Activated CD8-positive, alpha-beta memory T cell treated with anti-CD3 and anti-CD28 coated beads for 48 hours (primary cell): ENCODE measurements around the gene CLCN7.
A peak's percentile ranks its signal among the peaks of the same experiment; 100 is the strongest.

Experiments used
- DNase-seq, 3 experiments: peaks; one replicate each; pipeline ENCODE4 v3.0.0-alpha.2; 2020; ENCODE audit warnings: low read depth in 2 of 3, low spot score in 2 of 3

Gene CLCN7

DNA sequence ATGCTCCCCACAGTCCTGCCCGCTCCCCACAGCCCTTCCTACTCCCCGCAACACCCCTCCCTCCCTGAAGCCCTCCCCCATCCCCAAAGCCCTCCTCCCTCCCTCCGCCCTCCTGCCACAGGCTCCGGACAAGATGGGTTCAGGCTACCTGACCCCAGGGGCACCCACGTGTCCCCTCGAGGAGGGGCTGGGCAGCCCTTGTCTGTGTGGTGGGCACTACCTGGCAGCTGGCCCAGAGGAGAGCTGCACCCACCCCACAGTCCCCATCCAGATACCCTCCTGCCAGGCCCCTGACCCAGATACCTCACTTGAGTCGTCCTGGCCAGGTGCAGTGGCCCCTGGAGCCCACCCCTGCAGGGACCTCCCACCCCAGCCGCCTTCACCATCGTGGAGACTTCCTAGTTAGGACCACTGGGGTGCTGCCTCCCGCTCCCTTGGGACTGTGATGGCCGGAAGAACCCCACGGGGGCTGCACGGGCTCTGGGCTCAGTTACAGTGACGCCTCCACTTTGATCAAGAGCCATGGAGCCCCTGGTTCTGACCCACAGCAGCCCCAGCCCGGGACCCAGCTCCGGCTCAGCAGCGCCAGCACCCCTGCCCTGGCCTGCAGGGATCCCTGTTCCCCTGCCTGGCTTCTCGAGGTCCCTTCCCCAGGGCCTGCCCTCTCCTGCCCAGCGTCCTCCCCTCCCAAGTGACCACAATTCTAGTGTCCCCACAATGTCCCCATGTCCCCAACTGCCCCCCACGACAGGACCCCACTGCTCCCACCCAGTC is 43.1 kb downstream of the CLCN7 start:
- DNase-seq: no peak

- DNase-seq: no peak
These were observed 43.9 kb downstream of the CLCN7 start, which contains the start of gene PERCC1 for GRCh38 chr16:1430759-1431496. Gene PERCC1, plus strand, starts transcription at chr16:1431078. Its CDS starts 1,516 bp downstream, at chr16:1432594.

DNA sequence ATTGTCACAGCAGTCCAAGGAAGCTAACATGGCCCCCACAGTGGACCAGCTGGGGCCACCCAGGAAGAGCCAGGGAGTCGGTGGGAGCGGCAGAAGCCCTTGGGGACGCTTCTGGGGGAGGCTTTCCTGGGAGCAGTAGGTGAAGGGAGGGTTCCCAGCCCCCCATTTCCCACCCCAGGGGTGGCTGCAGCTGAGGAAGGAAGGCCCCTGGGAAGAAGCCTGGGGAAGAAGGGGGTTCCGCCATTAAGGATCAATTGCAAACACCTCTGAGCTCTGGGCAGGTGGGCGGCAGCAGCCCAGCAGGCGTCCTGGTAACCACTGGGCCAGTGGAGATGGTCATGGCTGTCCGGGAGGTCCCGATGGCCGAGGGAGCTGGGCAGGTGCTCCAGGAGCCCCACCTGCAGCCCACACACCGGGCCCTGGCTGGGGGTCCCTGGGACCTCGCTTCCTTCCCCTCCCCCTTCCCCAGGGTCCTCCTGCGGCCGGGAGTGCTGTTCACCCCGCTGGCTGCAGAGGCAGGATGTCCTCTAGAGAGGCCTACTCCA is 44.5 kb downstream of the CLCN7 start:
- no peak for DNase-seq

DNA sequence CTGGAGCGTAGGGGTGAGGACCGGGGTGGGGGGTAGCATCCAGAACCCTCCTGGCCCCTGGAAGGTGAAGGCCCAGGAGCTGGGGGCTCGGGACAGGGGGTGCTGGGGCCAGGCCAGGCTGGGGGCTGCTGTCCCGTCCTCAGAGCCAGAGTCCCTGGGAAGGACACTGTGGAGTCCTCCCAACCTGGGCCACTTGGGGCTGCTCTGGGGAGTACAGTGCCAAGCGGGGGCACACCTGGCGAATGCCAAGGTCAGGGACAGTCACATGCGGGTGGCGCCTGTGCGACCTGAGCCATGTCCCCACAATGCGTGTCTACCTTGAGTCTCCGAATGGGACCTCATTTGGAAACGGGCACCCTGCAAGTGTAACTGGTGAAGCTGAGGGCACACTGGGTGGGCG is 45.2 kb downstream of the CLCN7 start:
- no peak for DNase-seq

- DNase-seq: no peak
These were observed 45.8 kb downstream of the CLCN7 start for GRCh38 chr16:1429012-1429411.

DNA sequence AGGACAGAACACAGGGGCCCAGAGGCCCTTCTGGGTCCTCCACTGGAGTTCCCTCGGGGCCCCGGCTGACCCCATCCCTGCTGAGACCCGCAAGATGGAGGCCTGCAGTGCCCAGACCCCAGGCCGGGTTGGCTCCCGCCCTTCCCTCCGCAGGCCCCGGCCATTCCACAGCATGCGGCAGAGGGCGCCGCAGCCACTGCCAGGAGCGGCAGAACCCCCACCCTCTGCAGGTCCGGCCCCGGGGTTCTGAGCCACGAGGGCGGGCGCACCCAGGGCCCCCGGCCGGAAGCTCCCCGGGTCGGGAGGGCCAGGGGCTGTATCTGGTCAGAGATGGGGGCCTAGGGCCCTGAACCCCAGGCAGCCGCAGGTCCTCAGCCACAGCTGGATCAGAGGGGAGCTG is 46.3 kb downstream of the CLCN7 start:
- DNase-seq: peak in 1 of 3 experiments; percentile 36

DNA sequence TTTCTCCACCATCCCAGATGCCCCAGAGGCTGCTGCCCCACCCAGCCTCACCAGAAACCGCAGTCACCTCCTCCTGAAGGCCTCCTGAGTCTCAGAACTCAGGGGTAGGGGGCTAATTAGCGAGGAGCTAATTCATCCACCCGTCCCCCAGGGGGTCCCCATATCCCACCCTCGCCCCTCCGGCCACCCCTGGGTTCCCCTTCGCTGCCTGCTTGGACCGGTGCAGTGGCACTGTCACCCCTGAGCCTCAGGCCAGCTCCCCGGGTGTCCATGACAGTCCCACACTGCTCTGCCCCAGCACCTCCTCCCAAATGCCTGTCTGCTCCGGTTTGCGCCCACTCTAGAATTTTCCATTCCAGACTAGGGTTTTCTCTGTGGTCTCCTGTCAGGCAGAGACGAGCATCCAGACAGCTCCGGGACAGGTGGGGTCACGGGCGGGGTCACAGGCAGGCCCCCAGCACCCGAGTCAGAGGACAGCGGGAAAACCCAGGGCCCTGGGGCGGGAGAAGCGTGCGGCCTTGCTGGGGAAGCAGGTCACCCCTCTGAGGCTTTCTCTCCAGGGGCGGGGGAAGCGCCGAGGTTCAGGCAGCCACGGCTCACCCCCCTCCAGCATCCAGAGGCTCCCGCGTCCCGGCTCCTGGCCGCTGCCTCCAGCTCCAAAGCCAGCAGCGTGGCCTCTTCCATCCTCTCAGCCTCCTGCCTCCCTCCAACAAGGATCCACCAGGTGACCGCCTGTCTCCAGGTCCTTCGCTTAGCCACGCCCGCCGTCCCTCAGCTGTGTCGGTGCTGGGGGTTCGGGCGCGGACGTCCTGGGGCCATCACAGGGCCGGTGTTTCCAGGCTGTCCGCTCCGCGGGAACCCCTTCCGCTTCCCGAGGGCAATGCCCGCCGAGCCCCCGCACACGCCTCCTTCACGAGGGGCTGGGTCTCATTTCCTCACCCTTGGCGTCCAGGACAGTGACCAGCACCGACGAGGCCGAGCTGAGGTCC is 47.1 kb downstream of the CLCN7 start:
- DNase-seq: no peak

DNA sequence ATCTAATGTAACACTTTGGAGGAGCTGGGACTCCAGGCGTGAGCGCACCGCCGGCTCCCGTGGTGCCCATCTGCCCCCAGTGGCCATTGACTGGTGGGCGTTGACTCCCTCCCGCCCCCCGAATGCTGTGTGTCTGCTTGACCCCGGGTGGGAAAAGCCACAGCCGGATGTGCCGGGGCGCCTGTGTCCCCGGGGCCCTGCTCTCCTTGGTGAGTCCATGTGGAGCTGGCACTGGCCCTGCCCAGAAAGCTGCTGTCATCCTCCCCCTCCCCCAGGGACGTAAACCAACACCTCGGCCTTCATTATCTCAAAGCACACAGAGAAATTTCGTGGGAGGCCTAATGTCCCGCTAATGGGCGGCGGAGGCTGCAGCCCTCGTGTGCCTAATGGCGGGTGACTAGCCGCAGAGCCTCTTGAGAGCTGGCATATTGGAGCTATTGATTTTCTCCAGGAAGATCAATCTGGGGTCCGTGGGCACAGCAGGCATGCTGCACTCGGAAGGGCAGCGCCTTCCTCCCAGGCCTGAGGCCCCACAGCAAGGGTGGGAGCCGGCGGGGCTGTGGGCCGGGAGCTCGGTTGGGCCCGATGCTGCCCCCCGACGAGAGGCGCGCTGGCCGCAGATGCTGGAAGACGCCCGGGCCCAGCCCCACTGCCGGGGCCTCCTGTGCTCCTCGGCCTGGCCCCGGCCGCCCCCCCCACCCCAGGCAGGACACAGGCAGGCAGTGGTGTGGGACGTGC is 47.9 kb downstream of the CLCN7 start:
- DNase-seq: no peak

DNA sequence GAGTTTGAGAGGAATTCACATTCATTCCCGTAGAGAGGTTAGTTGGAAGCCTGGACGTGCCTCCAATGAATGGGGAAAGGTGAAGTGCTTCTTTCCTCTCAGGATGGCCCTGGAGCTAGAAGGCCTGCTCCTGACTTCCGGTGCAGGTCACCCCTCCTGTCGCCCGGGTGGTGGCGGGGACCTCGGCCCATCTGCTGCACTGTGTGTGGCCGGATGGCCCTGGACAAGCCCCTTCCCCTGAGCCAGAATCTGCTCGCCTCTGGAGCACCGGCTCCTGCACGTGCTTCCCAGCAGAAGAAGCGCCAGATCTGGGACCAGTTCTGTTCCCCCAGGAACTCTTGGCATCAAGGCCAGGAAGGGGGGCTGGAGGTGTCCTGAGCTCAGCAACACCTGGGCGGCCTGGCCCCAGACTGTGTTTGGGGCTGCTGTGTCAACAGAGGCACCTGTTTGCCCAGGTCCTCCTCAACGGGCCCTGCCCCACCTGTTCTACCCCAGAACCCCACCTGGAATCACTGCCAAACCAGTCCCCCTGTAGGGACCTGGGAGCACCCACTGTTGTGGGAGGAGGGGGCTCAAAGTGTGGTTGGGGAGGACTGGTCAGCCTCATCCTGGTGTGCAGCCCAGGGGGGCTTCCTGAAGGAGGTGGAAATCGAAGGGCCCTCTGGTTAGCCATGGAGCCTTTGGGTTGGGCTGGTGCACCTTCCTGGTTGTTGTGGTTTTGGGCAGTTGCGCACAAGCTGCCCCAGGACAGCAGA is 49.0 kb downstream of the CLCN7 start:
- DNase-seq: no peak

- DNase-seq: no peak
These were observed 50.8 kb downstream of the CLCN7 start for GRCh38 chr16:1424028-1424427.

DNA sequence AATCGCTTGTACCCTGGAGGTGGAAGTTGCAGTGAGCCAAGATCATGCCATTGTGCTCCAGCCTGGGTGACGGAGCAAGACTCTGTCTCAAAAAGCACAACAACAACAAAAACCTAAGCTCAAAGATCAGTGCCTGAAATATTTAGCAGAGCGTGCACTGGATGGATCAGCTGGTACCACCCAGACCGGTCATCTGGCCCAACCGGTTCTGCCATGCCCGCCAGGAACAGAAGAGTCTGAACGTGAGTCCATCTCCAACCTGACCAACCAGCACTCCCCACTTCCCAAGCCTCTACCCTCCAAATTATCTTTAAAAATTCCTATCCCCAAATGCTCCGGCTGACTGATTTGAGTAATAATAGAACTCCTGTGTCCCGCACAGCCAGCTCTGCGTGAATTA is 52.8 kb downstream of the CLCN7 start:
- no peak for DNase-seq

DNA sequence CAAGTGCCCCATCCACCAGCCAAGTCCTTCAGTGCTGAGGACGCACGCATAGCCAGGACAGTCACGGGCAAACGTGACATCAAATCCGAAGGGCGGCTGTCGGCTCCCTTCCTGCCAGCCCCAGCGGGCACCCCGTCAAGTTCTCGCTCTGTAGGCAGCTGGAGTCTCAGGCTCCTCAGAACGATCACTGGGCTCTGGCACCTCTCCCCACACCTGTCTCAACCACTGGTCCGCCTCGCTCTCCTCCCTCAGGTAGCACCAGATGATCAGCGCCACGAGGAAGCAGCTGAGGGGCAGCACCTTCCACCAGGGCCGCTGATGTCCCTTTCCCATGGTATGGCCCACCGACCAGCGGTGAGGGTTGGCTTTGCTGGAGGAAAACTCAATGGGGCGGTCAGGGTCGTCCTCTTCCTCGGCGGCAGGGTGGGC is 54.7 kb downstream of the CLCN7 start:
- no peak for DNase-seq

DNA sequence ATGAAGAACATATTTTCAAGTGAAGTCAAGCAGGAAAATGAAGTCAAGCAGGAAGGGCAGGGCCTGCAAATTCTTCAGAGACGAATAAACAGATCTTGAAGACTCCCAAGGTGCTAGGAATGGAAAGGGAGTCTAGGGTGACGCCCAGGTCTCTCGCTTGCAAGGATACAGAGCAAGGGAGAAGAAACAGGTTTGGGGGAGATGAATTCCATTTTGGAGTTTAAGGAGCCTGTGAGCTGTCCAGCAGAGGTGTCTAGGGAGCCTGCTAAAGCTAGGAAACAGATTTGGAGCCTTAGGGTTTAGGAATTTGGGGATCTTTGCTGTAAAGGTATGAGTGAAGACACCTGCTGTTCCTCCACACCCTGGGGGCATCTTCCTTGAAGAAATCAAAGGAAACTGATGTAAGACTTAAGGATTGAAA is 58.3 kb downstream of the CLCN7 start:
- DNase-seq: no peak

DNA sequence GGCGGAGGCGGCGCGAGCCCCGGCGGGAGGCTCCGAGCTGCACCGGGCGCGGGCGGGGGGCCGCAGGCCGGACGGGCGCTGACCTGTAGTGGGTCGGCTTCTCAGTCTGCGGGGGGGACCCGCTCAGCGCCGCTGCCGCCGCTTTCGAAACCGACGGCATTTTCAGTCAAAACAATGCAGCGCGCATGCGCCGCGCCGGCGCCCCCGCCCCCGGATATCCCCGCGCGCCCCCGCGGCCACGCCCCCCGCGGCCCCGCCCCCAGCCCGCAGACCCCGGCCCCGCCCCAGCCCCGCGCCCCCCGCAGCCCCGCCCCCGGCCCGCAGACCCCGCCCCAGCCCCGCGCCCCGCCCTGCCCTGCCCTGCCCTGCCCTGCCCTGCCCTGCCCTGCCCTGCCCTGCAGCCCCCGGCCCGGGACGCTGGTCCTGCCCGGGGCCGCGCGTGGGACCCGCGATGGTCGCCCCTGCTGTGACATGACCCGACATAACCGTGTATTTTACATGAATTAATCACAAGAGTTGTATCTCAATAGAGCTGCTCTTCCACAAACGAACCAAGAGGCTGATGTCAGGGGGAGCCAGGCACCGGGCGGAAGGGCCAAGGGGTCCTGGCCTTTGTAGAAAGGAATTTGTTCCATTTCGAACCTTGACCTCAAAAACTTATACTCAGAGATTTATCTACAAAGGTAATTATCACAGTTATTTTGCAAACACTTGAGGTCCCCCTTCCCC is 60.1 kb downstream of the CLCN7 start, which contains the start of gene UNKL:
TSS of gene UNKL (minus strand) at position 173 of the 729 bp plus-strand sequence. CDS start at position 160, 13 bp downstream.
- peak; percentile 55 to 74 (median 56) for DNase-seq

DNA sequence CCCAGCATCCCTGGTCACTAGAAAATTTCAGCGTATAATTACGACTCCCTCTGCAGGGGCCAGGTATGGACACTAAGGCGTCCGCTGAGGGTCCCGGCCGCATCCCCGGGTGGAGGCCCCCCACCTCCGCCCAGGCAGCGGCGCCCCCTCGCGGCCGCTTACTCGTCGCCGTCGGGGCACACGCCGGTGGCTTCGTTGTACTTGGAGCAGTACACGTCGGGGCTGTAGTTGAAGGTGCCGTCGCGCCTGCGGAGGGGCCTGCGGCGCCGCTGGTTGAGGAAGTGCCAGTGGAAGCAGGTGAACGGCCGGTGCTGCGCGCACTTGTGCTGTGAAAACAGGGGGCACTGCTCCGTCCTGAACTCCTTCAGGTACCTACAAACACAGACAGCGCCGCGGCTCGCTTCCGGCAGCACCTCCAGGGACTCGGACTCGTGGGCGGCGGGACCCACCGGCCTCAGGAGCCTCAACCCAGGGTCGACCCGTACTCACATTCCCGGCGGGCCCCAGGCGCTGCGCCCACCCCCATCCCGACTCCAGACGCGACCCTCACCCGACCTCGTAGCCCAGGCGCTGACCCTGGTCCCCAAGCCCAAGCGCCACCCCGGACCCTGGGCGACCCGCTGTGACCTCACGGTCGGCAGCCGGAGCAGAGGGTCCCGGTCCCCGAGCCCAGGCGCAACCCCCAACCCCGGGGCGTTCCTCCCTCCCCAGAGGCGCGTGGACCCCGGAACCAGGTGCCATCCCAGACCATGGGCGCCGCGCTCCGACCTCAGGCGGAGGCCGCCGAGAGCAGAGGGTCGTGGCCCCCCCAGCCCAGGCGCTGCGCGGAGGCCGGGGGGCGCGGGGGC is 60.9 kb downstream of the CLCN7 start:
- DNase-seq: peak; percentile 34 to 49 (median 38)

- DNase-seq: no peak
These were observed 62.0 kb downstream of the CLCN7 start for GRCh38 chr16:1412847-1413246.

GRCh38 chr16:1408171-1408837 is 66.5 kb downstream of the CLCN7 start:
- DNase-seq: peak; percentile 86 to 98 (median 96)
